K562 (cell line): ENCODE results near the gene PSRC1. TPM values are rescaled to one million over a fixed set of nuclear protein-coding genes. Genes with fewer than 3 reads are reported as not detected.

Source experiments
- BACH1 ChIP-seq: fragments of 200-800 bp; sonication (Bioruptor generic); IDR thresholded peaks from 2 replicates; pipeline ENCODE4 v1.6.1; 2016; ENCODE audit warnings: missing genetic modification characterization, missing compliant biosample characterization
- CBFA2T3 ChIP-seq: fragments of 450-650 bp; IDR thresholded peaks from 2 replicates; pipeline ENCODE4 v1.6.1; 2017
- CC2D1A ChIP-seq: fragments of 450-650 bp; IDR thresholded peaks from 2 replicates; pipeline ENCODE4 v1.6.1; 2017; ENCODE audit warnings: mild to moderate bottlenecking
- GATA2 ChIP-seq: sonication (generic); formaldehyde crosslinking; IDR thresholded peaks from 2 replicates; pipeline ENCODE4 v1.4.0; 2020; ENCODE audit warnings: mild to moderate bottlenecking, missing genetic modification reagents
- HDAC3 ChIP-seq: fragments of 450-650 bp; IDR thresholded peaks from 2 replicates; pipeline ENCODE4 v1.6.1; 2018; ENCODE audit warnings: borderline replicate concordance, mild to moderate bottlenecking, moderate library complexity; ENCODE audit not compliant: partially characterized antibody
- HNRNPUL1 ChIP-seq: fragments of 200-400 bp; formaldehyde crosslinking; IDR thresholded peaks from 2 replicates; pipeline ENCODE4 v1.6.1; 2017; ENCODE audit warnings: low read length
- KDM1A ChIP-seq, 2 experiments: fragments of 450-650 bp; IDR thresholded peaks; 2 replicates each; pipeline ENCODE4 v1.6.1; 2016; ENCODE audit warnings: mild to moderate bottlenecking in 2 of 2
- KHSRP ChIP-seq: fragments of 450-650 bp; IDR thresholded peaks from 2 replicates; pipeline ENCODE4 v1.6.1; 2017
- LEF1 ChIP-seq: fragments of 450-650 bp; IDR thresholded peaks from 2 replicates; pipeline ENCODE4 v1.6.1; 2016; ENCODE audit warnings: mild to moderate bottlenecking
- MTA1 ChIP-seq: fragments of 450-650 bp; IDR thresholded peaks from 2 replicates; pipeline ENCODE4 v1.6.1; 2017; ENCODE audit warnings: borderline replicate concordance
- SREBF2 ChIP-seq: sonication (generic); formaldehyde crosslinking; IDR thresholded peaks from 2 replicates; pipeline ENCODE4 v1.4.0; 2020; ENCODE audit warnings: mild to moderate bottlenecking, missing genetic modification reagents
- TEAD4 ChIP-seq, 2 experiments: sonication (generic) in 1 of 2; formaldehyde crosslinking in 1 of 2; IDR thresholded peaks; 2 replicates each; pipeline versions ENCODE4 v1.6.1 to v1.8.0; 2012 to 2022; ENCODE audit warnings: borderline replicate concordance in 1 of 2, inconsistent platforms in 1 of 2, low read length in 1 of 2, mild to moderate bottlenecking in 1 of 2, missing genetic modification reagents in 1 of 2
- TOE1 ChIP-seq, 2 experiments: fragments of 450-650 bp in 1 of 2; sonication (generic) in 1 of 2; formaldehyde crosslinking in 1 of 2; IDR thresholded peaks; 2 replicates each; pipeline versions ENCODE4 v1.7.1 to v1.8.0; 2016 to 2022; ENCODE audit warnings: borderline replicate concordance in 2 of 2, mild to moderate bottlenecking in 2 of 2, antibody characterized with exemption in 1 of 2, inconsistent platforms in 1 of 2, low read depth in 1 of 2, missing genetic modification reagents in 1 of 2, moderate library complexity in 1 of 2
- ZNF217 ChIP-seq: sonication (generic); formaldehyde crosslinking; IDR thresholded peaks from 2 replicates; pipeline ENCODE4 v1.8.0; 2022; ENCODE audit warnings: mild to moderate bottlenecking, missing genetic modification reagents
- ZNF444 ChIP-seq: fragments of 250-450 bp; sonication (Bioruptor Pico); IDR thresholded peaks from 2 replicates; pipeline ENCODE4 v1.4.0; 2020; ENCODE audit warnings: mild to moderate bottlenecking, moderate library complexity
- ZNF445 ChIP-seq: fragments of 250-450 bp; sonication (Bioruptor Pico); IDR thresholded peaks from 2 replicates; pipeline ENCODE4 v1.4.0; 2020; ENCODE audit warnings: low read depth, mild to moderate bottlenecking, moderate library complexity
- ZNF644 ChIP-seq: fragments of 200-800 bp; sonication (Bioruptor generic); IDR thresholded peaks from 2 replicates; pipeline ENCODE4 v1.6.1; 2016; ENCODE audit warnings: low read depth, missing genetic modification characterization, missing compliant biosample characterization
- polyA plus RNA-seq, 8 experiments: library from polyadenylated mRNA; depleted of rRNA in 4 of 8; stranded (reverse) in 5 of 8; unstranded in 3 of 8; fragments of >200 nt; fragmentation: Nextera tagmentation in 2 of 8; fragmentation: Illumina TruSeq in 1 of 8; extraction: Ambion mirVana in 2 of 8; extraction: Trizol in 1 of 8; gene quantifications; 2 replicates each; pipeline versions ENCODE4 v1.2.1 to v1.2.3, GENCODE V29; 2011 to 2014; ENCODE audit warnings: inconsistent platforms in 1 of 8, missing spikeins in 1 of 8
- total RNA-seq, 7 experiments: library from RNA; depleted of rRNA in 6 of 7; stranded (reverse); fragments of >200 nt in 6 of 7; fragmentation: Illumina TruSeq in 2 of 7; extraction: Trizol in 2 of 7; gene quantifications; 2 replicates each; pipeline versions ENCODE4 v1.2.1 to v1.2.3, GENCODE V29; 2011 to 2021; ENCODE audit warnings: low replicate concordance in 1 of 7
- TF ChIP-seq, protein P1 (sequence below), 2 experiments: fragments of 450-650 bp; IDR thresholded peaks; 2 replicates each; pipeline ENCODE4 v1.6.1; 2016
- TF ChIP-seq, protein P2 (sequence below): fragments of 200-800 bp; sonication (Bioruptor generic); IDR thresholded peaks from 2 replicates; pipeline ENCODE4 v1.6.1; 2017; ENCODE audit warnings: missing genetic modification characterization, missing compliant biosample characterization

The PSRC1 gene
- total and polyA plus RNA-seq, 9 of the 15 experiments (the other 6 are each of a cell fraction or from before 2014, with no cell fraction given) = 6.5 to 65.2 (median 39.3) TPM

DNA sequence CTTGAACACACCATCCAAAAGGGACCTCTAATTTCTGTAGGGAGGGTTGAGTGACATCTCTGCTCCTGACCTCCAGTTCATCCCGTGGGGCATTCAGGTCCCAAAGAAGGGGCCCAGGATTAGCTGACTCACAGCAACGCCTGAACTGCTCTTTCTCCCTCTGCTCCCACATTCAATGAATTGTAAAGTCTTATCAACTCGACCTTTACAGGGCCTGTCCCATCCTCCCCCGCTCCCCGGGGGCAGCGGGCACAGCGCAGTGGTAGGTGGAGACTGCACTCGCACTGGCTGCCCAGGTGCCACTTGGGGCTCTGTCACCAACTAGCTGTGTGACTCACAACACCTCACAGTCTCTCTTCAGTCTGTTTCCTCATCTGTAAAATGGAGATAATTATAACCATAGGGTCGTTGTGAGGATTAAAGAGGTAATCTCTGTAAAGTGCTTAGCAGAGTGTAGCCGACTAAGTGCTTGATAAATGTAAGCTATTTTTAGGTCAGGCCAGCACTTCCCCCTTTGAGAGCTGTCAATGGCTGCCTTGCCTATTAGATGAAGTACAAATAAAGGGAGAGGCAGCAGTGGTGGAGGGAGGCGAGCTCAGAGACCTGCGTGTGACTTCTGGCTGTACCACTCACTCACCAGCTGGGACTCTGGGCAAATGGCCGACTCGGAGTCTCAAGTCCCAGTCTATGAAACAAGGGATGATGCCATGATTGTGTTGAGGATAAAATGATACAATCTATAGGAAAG lies 24.5 kb upstream of the PSRC1 start (continued):
- TF ChIP-seq GATA2 (CRISPR knock-in tag) = peak; percentile 68
- TF ChIP-seq TEAD4 (IDR thresholded peaks at IDR 0.05; ENCODE audit: low read length) = peak; percentile 83
- no peak for TF ChIP-seq TEAD4 (CRISPR knock-in tag; IDR thresholded peaks at IDR 0.05; ENCODE audit: borderline replicate concordance)
- no peak for TF ChIP-seq ZNF644 (tag)
- TF ChIP-seq CBFA2T3 = peak; percentile 92
- TF ChIP-seq KHSRP = 0 out of 2 replicates have a peak, but pooled peaks have one; percentile 38
- TF ChIP-seq LEF1 = peak; percentile 77; the same call in 1 of the 2 replicates
- no peak for TF ChIP-seq ZNF217 (CRISPR knock-in tag)
- peak; percentile 81; the same call in 1 of the 2 replicates for TF ChIP-seq MTA1
- TF ChIP-seq TOE1 (IDR thresholded peaks at IDR 0.05; ENCODE audit: borderline replicate concordance) = no peak
- peak; percentile 76; the same call in 1 of the 2 replicates for TF ChIP-seq TOE1 (CRISPR knock-in tag; IDR thresholded peaks at IDR 0.05; ENCODE audit: borderline replicate concordance, low read depth)
- TF ChIP-seq ZNF445 (CRISPR knock-in tag) = no peak
- TF ChIP-seq BACH1 = peak; percentile 42; the same call in 1 of the 2 replicates
- TF ChIP-seq, protein P1, sequence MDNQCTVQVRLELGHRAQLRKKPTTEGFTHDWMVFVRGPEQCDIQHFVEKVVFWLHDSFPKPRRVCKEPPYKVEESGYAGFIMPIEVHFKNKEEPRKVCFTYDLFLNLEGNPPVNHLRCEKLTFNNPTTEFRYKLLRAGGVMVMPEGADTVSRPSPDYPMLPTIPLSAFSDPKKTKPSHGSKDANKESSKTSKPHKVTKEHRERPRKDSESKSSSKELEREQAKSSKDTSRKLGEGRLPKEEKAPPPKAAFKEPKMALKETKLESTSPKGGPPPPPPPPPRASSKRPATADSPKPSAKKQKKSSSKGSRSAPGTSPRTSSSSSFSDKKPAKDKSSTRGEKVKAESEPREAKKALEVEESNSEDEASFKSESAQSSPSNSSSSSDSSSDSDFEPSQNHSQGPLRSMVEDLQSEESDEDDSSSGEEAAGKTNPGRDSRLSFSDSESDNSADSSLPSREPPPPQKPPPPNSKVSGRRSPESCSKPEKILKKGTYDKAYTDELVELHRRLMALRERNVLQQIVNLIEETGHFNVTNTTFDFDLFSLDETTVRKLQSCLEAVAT (IDR thresholded peaks at IDR 0.05) = no peak
- TF ChIP-seq SREBF2 (CRISPR knock-in tag) = no peak
- TF ChIP-seq, protein P2, sequence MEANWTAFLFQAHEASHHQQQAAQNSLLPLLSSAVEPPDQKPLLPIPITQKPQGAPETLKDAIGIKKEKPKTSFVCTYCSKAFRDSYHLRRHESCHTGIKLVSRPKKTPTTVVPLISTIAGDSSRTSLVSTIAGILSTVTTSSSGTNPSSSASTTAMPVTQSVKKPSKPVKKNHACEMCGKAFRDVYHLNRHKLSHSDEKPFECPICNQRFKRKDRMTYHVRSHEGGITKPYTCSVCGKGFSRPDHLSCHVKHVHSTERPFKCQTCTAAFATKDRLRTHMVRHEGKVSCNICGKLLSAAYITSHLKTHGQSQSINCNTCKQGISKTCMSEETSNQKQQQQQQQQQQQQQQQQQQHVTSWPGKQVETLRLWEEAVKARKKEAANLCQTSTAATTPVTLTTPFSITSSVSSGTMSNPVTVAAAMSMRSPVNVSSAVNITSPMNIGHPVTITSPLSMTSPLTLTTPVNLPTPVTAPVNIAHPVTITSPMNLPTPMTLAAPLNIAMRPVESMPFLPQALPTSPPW (CRISPR knock-in tag) = peak; percentile 67
- TF ChIP-seq HNRNPUL1 = 0 out of 2 replicates have a peak, but pooled peaks have one; percentile 51
- no peak for TF ChIP-seq ZNF444 (CRISPR knock-in tag)
- TF ChIP-seq HDAC3 = peak; percentile 87
- peak; percentile 12; the same call in 1 of the 2 replicates for TF ChIP-seq CC2D1A
- TF ChIP-seq KDM1A (IDR thresholded peaks at IDR 0.05) = peak; percentile 97
